ENCODE results near the gene MNX1.

The MNX1 gene

DNA sequence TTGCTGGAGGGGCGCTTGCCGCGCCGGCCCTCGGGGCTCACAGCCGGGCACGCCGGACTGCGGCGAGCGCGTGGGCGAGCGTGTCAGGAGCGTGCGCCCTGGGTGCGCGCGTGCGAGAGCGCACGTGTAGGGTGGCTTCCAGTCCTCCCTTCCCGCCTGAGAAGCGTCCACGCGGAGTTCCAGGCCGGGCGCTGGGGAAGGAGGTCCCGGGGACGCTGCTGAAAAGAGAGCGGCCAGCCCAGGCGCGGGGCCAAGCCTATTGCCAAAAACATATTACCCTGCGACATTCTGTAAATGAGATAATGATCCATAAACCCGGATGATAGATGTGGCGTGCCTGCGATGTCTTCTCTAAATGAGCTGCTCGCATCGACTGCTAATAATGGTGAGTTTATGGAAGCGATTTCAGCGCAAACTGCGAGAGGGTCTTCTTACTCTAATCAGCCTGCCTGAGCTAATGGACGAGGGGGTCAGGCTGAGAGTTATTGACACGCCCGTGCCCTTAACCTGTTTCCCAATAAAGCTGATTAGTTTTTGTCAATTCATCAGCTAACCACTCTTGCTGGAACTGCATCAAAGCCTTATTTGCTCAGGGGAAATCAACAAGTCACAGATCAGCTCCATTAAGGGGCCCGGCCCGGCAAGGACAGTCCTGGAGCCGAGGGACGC, 8.0 kb upstream of the MNX1 start:
- TF ChIP-seq, protein P1, sequence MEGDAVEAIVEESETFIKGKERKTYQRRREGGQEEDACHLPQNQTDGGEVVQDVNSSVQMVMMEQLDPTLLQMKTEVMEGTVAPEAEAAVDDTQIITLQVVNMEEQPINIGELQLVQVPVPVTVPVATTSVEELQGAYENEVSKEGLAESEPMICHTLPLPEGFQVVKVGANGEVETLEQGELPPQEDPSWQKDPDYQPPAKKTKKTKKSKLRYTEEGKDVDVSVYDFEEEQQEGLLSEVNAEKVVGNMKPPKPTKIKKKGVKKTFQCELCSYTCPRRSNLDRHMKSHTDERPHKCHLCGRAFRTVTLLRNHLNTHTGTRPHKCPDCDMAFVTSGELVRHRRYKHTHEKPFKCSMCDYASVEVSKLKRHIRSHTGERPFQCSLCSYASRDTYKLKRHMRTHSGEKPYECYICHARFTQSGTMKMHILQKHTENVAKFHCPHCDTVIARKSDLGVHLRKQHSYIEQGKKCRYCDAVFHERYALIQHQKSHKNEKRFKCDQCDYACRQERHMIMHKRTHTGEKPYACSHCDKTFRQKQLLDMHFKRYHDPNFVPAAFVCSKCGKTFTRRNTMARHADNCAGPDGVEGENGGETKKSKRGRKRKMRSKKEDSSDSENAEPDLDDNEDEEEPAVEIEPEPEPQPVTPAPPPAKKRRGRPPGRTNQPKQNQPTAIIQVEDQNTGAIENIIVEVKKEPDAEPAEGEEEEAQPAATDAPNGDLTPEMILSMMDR (conservative IDR thresholded peaks at IDR 0.05): no peak
- H3K27ac ChIP-seq: peak overlapping the region; percentile 78

DNA sequence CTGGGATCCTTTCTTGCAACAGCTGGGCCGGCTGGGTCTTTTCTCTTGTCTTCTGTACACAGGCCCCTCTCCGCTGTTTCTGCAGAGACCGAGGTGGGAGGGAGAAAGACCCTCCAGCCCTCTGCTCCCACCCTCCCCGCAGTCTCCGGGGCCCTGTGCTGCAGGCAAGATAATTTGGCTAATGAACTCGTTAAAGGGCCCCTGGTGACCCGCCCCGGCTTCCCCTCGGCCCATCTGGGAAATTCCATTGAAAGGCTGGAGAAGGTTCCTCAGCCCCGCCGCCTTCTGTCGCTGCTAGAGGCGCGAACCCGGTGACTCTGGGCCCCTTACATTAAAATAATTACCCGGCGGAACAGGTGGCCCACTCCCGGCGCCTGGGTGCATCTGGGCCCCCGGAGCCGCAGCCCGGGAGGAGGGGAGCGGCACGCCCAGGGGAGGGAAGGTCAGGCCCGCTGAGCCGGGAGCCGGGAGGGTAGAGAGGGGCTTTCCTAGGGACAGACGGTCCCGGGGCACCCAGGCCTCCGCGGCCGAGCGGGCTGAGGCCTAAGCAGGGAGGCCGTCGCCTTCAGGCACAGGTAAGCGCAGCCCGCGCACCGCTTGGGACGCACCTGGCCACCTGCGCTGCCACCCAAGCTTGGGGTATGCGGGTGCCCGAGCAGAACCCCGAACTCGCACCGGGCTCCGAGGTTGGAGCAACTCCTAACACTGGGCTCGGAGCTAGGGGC, 7.3 kb upstream of the MNX1 start:
- TF ChIP-seq, protein P1 (conservative IDR thresholded peaks at IDR 0.05): no peak
- no peak overlapping the region for H3K27ac ChIP-seq

DNA sequence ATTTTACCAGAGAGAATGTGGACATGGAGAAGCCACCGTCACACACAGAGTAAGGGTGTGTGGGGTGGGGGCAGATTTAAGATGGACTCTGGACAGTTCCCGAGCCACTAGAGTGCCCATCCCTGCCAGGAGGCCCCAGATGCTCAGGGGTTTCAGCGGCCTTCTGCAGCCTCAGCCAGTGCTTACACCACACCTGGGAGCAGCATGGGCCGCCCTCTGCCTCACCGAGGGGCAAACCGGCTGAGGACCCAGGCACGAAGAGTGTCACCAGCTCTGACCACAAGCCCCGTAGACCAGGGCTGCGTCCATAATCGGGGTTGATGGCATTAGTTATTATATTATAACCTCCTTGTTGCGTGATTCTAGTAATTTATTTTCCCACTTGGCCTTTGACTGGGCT, 6.7 kb upstream of the MNX1 start:
- TF ChIP-seq, protein P1 (conservative IDR thresholded peaks at IDR 0.05): no peak
- H3K27ac ChIP-seq: no peak overlapping the region

DNA sequence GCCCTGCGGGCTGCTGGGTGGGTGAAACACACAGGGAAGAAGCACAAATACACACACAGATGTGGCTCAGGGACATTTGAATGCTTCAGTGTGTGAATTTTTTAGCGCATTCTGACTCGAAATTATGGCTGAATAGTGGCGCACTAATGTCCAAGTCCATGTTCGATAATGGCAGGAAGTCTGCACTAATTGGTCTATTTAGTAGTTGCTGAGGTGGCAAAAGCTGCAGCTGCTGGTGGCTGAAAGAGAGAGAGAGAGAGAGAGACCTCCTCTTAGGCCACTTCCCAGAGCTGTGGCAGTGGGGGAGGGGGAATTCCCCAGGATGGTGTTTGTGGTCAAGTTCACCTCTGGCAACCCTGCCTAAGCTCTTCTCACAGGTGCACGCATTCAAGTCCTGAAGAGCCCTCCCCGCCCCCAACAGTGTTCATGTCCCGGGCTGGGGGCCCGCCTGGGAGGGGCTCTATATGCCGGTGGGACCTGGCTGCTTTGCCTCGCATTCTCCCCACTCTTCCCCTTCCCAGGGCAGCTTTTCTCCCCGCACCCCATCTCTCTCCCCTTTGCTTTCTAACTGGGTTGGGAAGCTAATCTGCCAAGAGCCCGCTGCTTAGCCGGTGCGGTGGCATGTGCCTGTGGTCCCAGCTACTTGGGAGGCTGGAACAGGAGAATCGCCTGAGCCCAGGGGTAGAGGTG, 6.0 kb upstream of the MNX1 start:
- TF ChIP-seq, protein P1 (conservative IDR thresholded peaks at IDR 0.05): no peak
- H3K27ac ChIP-seq: no peak overlapping the region

DNA sequence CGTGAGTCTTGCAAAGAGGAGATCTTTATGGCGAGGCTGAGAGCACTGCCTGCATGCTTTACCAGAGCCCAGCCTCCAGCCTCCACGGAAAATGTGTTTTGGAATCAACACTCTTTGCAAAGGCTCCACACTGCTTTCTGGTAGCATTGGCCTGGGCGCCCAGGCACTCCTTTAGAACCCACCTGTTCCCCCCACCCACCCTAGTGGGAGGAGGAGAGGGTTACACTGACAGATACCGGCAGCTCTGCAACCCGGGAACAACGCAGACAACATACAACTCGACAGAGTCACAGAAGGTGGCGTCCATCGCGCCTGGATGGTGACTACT, 5.5 kb upstream of the MNX1 start:
- TF ChIP-seq, protein P1 (conservative IDR thresholded peaks at IDR 0.05): no peak

DNA sequence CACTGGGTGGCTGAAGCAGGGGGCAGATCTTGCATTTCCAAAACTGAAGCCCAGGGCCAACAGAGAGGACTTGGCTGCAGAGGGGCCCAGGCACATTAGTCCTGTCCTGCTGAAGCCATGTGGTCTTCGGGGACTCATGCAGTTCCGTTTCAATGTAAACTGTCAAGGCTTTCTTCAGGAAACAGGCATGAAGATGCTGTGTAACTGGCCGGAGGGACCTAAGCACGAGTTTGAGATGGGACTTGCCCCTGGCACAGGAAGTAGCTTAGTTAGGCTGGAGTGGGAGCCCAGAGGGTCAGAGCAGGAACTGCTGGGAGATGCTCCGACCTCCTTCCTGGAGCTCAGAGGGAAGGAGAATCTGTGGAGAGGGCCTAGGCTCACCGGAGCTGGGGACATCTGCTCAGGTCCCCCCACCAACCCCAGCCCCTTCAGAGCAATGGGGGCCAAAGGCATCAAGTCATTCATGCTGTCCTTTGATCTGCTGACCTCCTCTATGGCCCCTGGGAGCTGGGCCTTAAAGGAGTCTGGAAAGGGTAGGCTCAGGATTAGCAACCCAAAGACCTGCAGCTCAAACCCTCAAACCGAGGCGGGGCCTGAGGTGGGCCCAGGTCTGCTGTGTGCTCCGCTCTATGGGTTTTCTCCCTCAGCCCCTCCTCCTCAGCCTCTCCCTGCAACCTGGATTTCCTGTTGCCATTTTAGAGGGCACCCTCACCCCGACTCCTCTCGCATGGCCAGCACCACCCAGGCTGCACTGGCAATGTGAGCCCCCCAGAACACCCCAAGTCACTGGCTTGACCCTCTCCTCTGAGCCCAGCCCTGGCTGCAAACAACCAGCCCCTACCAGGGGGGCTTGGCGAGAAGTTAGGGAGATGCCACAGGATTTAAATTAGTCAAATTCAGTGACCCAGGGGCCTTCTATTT, 4.4 kb upstream of the MNX1 start:
- TF ChIP-seq, protein P1 (conservative IDR thresholded peaks at IDR 0.05): no peak
- H3K27ac ChIP-seq: peak overlapping the region; percentile 40; the same call in 1 of the 2 replicates

More for the DNA sequence above, 5.5 kb upstream of the MNX1 start:
- H3K27ac ChIP-seq: no peak overlapping the region

All from VCaP (cell line).